ENCODE data around the gene SPSB2.
"Not testable (repeated sequence)": the region's sequence is repeated elsewhere in the genome, so short reads cannot be mapped to it uniquely, and the experiment has no call there.

The SPSB2 gene

DNA sequence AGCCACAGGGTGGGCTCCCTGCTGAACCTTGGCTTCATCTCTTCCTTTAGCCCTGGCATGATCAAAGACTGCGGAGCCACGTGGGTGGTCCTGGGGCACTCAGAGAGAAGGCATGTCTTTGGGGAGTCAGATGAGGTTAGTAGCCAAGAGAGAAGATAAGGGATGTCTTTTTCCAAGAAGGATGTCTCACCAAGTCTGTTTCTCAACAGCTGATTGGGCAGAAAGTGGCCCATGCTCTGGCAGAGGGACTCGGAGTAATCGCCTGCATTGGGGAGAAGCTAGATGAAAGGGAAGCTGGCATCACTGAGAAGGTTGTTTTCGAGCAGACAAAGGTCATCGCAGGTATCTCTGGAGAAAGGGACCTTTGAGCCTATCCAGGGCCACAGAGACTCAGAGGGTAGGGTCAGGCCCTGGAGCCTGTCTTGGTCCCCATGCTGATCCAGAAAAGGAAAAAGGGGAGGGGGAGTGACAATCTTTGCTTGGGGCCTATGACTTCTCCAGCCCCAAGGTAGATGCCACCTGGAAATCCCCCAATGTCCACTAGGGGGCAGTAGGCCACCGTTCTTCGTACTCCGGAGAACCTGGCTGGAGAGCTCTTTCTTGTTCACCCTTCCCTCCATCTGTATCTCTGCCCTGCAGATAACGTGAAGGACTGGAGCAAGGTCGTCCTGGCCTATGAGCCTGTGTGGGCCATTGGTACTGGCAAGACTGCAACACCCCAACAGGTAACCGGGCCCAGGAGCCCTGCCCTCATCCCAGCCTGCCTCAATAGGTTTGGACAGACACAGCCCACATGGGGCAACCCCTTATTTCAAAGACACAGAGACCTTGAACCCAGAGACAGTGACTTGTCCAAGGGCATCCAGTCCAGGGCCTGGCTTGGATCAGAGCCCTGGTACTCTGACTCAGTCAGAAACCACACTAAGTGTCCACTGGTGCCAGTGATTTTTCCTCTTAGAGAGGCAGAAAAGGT, 3.8 kb downstream of the SPSB2 start:
- peak; percentile 79 for DNase-seq

DNA sequence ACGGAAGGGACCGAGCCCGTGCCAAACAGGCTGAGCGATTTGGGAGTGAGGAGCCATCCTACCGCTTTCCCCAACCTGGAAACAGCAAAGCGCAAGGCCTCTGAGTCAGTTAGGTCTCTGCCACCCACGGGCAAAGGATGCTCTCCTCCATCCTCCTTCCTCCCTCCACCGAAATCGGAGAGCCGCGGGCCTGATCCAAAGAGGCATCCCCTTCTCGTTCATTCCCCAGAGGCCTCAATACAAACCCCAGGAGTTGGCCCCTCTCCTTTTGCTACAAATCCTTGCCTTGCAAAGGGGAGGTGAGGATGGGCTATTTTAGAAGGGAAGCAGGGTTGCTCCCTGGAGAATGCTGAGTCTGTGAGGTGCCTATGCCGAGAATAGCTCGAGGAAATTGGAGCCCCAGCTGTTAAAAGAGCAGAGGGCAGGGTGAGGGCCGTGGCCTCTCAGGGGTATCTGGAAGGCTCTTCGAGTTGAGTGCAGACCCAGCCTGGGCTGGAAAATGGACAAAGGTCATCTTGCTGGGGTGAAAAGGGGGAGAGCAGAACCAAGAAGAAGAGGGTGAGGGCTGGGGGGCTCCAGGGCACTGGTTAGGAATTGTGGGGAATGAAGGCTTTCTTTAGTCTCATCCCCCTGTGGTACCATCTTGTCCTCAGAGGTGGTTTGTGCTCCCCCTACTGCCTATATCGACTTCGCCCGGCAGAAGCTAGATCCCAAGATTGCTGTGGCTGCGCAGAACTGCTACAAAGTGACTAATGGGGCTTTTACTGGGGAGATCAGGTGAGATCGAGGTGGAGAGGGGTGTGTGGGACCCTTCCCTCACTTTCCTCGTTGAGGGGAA, 4.7 kb downstream of the SPSB2 start:
- no peak for DNase-seq

DNA sequence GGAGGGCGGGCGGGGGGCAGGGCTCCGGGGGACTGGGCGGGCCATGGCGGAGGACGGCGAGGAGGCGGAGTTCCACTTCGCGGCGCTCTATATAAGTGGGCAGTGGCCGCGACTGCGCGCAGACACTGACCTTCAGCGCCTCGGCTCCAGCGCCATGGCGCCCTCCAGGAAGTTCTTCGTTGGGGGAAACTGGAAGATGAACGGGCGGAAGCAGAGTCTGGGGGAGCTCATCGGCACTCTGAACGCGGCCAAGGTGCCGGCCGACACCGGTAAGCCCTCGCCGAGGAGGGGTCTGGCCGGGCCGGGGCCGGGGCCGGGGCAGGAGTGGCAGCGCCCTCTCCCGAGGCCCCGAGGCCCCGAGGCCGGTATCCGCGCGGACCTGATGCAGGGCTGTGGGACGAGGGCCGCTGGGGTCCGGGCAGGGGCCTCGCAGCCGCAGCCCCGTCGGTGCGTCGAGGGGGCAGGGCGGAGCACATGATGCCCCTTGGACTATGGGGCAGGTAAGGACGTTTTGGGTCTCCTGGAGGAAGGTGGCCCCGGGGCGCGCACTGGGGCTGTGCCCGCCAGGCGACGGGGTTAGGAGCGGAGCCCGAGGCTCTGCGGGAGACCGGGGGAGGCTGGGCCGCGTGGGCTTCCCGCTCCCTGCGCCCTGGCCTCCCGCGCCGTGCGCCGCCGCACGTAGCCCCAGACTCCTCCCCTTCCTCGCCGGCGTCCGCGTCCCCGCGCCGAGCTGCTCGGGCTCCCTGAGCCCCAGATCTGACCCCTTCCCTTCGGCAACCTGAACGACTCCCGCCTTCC, 5.5 kb downstream of the SPSB2 start, which contains the start of gene TPI1:
TPI1 (plus strand) TSS at position 119 of the 798 bp plus-strand sequence; CDS start at position 155, 36 bp downstream.
- peak; percentile 92 for DNase-seq

GRCh38 chr12:6866920-6867412, 6.1 kb downstream of the SPSB2 start:
- no peak for DNase-seq

DNA sequence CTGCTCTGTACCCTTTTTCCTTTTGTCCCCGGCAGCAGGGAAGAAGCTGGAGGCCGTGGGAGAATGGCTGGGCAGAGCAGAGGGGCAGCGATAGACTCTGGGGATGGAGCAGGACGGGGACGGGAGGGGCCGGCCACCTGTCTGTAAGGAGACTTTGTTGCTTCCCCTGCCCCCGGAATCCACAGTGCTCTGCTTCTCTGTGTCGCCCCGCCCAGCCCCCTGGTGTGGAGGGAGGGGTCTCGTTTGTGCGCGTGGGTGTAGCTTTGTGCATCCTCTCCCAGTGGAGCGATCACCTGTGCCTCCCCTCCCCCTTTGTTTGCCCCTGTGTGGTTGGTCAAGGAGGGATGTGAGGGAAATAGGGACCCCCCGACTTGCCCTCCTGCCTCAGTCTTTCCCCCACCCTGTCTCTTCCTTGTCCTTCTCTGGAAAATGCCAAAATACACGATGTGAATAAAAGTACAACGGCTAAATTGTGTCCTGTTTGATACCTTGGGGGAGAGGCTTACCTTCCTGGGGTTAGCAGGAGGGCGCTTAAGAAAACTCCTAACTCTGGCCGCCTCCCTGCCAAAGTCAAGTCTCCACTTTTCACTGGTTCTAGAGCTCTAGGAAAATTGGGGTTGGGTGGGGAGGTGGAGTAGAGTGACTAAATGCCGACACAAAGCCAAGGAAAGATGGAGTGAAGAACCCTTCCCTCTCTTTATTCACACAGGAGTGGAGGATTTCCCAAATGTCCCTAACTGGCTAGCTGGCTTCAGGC, 6.8 kb downstream of the SPSB2 start:
- DNase-seq, result no peak

DNA sequence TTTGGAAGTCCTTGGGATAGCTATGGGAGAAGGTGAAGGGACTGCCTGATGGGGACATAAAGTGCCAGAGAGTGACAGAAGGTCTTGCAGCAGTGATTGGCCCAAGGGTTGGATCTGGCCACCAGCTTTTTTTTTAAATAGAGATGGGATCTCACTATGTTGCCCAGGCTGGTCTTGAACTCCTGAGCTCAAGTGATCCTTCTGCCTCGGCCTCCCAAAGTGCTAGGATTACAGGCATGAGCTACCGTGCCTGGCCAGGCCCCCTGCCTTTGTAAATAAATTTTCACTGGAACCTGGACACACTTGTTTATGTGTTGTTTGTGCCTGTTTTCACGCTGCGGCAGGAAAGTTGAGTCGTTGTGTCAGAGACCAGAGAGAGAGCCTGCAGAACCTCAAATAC, 7.8 kb downstream of the SPSB2 start:
- not testable (repeated sequence) for DNase-seq

GRCh38 chr12:6863586-6864321, 9.3 kb downstream of the SPSB2 start:
- no peak for DNase-seq

GRCh38 chr12:6863033-6863432, 10.1 kb downstream of the SPSB2 start:
- DNase-seq, result no peak

DNA sequence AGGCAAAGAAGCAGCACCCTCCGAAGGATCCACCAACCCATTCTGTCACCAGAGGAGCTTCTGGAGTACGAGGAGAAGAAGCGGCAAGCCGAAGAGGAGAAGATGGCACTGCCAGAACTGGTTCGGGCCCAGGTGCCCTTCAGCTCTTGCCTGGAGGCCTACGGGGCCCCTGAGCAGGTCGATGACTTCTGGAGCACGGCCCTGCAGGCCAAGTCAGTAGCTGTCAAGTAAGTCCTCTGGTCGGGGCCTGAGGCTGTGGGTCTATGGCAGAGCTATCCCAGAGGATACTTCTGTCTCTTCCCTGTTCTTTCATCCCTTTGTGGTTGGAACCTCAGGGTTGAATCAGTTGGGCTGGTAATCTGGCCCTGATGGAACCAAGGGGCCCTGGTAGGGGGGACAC, 11.7 kb downstream of the SPSB2 start:
- no peak for DNase-seq

DNA sequence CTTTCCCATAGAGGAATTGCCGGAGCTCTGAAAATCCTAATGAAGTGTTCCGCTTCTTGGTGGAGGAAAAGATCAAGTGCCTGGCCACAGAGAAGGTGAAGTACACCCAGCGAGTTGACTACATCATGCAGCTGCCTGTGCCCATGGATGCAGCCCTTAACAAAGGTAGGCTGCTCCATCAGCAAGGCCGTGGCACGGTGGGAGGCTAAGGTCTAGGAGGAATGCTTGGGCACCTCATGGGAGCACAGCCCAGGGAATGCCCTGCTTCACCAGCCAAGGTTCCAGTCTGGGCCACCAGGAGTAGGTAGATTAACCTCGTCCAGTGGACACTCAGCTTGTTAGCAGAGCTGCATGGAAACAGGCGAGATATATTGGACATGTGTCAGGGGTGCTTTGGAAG, 12.2 kb downstream of the SPSB2 start:
- DNase-seq, result no peak

- DNase-seq, result no peak
Observed at GRCh38 chr12:6860116-6860515, 13.0 kb downstream of the SPSB2 start.

GRCh38 chr12:6858799-6859198, 14.3 kb downstream of the SPSB2 start:
- DNase-seq, result no peak

DNA sequence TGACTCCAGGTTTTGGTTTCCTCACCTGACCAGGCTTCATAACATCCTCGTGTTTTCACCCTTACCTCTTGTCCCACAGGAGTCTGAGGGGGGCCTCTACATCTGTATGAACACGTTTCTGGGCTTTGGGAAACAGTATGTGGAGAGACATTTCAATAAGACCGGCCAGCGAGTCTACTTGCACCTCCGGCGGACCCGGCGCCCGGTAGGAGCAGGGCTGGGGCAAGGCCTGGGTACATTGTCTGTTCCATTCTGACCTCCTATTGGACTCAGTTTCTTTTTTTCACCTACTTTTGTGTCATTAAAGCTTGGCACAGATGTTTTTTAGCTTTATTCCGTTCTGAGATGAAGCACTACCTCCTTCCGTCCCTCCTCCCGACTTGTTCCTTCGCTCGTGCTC, 17.8 kb downstream of the SPSB2 start:
- DNase-seq, result no peak

DNA sequence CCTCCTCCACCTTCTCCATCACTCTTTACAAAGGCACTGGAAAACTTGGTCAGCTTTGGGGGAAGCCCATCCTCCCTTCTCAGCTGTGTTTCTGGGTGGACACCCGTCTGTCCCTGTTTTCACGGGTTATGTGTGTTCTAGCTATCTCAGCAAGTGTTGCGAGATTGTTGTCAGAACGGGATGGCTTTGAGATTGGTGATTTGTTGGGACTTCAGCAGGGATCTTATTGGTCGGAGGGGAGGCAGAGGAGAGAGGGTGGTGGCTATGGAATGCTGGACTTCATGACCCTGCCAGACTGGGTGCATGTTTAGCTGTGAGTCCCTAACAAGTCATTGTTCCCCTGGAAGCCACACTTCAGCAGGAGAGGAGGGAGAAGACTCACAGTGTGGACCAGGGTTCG, 19.1 kb downstream of the SPSB2 start:
- no peak for DNase-seq

DNA sequence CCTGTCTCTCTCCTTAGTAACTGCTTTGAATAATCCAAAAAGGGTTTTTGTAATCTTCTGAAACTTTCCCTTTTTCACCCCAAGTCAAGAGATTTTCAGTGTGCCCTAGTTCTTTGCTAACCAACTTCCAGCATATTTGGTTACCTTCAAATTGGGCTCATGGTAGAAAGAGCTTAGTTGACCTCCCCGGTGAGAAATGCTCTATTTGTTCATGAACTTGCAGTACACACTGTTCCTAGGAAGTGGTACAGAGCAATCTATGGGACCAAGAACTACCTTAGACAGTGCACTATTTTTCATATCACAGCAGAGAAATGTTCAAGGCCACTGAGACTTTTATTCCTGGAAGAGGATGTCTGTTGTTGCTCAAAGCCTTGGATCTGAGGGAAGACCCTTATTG, 19.5 kb downstream of the SPSB2 start:
- no peak for DNase-seq

DNA sequence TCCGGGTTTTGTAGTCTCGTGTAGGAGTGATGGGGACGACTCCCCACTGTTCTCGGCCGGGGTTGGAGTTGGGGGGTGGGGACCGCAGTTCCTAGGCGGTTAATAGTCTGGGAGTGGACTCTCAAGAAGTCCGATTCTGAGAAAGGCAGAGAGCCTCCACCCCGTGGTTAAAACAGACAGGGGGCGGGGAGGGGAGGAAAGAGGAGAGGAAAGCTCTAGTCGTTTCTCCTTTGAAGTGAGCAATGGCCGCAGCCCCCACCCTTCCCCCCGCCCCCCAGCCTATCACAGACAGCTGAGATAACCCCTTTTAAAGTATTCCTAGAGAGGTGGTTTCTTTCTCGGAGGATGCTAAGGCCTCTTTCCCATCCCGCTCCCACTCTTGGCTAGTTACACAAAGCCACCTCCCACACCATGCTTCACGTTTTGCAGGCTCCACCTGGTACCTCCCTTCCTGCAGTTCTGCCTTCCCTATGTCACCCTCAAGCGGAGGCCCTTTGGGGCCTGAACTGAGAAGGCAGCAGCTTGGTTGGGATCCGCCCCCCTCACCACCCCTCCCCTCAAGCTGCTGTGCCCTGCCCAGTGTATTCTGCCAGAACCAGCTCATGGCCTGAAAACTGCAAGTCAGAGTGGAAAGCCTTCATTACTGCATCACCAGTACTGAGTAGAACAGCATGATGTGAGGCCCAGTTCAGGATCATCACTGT, 20.3 kb downstream of the SPSB2 start:
- no peak for DNase-seq

DNA sequence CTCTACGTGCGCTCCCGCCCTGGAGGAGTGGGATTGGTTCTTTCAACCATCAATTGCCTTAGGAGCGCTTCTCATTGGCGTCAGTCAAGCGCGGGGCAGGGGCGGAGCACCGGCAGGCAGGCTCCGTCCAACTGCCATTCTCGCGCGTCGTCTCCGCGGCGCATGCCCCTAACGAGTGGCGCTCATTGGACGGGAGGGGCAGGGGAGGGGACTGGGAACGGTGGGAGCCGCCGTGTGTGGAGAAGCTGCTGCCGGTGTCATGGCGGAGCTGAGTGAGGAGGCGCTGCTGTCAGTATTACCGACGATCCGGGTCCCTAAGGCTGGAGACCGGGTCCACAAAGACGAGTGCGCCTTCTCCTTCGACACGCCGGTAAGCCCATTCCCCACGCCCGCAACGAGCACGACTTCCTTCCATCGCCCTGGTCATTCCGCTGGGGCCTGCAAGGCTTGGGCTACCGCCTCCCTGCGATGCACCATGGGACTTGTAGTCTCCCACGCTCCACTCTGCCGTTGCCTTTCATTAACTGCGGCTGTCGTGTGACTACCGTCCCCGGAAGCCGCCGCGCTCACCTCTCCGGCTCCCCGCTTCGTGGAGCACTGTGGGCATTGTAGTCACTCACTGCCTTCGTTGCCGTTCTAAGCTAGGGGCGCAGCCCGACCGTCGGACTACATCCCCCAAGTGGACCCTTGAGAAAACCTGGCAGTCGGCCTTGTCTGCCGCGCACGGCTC, 21.0 kb downstream of the SPSB2 start, which contains the start of gene USP5:
USP5 (plus strand) TSS at position 230 of the 730 bp plus-strand sequence; CDS start at position 260, 30 bp downstream.
- DNase-seq, result peak; percentile 100

- DNase-seq, result peak; percentile 98
Observed at GRCh38 chr12:6851153-6851920, 21.8 kb downstream of the SPSB2 start, which contains the start of gene CDCA3. Gene CDCA3 (minus strand): TSS chr12:6851286. CDS start chr12:6850952, 334 bp downstream.

DNA sequence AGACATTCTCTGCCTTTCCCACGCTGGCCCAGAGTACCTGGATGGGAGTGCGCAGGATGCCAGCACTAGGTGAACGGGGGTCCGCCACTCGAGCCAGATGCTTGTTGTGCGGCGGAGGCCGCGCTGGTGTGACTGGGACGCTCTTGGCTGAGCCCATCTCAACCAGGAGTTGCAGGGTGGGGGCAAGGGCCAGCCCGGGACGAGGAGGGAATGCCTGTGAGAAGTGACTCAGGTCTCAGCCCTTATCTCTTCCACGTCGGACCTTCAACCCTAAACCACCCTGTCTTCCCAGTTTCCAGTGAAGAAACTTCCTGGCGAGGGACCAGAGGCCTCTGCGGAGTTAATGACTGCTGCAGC, 22.3 kb downstream of the SPSB2 start:
- DNase-seq, result no peak
